ENCODE results near the gene CHKB. TPM values are rescaled to one million over a fixed set of nuclear protein-coding genes. Genes with fewer than 3 reads are reported as not detected.
"Not testable (repeated sequence)": the region's sequence is repeated elsewhere in the genome, so short reads cannot be mapped to it uniquely, and the experiment has no call there.

CHKB gene
- total and polyA plus RNA-seq, 12 donors: 34.1 to 917 (median 95.3) TPM

DNA sequence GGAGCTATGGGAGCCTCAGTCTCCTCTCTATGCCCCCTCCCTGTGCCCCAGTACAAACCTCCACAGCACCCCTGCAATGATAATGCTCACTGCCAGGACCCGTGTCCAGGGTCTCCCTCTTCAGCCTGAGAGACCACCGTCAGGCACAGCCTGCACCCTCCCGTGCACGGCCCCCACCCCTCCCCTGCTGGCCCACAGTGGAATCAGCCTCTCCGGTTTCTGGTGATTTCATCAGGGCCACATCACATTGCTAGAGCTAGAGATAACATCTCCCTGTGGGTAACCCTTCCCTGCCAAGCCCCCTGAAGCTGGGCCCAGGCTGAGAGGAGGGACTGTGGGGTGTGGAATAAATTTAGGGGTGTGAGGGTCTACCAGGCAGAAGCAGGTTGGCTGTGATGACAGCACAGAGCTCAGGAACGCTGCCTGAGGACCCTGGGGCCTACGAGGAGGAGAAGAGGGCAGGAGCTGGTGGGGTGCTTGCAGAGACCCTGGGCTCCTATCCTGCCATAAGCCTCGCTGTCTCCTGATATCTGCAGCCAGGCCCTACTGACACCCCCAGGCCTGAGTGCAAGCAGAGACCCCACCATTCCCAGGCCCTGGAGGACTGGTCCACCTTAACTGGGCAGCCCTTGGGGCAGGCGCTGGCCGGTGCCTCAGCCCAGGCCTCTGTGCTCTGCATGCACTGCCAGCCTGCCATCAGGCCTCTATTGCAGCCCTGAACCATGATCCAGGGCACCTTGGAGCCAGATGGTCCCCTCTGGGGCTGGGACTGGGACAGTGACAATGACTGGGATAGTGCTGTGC is 36.9 kb downstream of the CHKB start, which contains the start of gene KLHDC7B:
Gene KLHDC7B (plus strand): TSS at position 378 of the 804 bp plus-strand sequence. CDS start 345 bp downstream, at position 723.
- no peak for DNase-seq
- intact Hi-C loops (cut with DNase I): no loop called here
- TF ChIP-seq, protein P1, sequence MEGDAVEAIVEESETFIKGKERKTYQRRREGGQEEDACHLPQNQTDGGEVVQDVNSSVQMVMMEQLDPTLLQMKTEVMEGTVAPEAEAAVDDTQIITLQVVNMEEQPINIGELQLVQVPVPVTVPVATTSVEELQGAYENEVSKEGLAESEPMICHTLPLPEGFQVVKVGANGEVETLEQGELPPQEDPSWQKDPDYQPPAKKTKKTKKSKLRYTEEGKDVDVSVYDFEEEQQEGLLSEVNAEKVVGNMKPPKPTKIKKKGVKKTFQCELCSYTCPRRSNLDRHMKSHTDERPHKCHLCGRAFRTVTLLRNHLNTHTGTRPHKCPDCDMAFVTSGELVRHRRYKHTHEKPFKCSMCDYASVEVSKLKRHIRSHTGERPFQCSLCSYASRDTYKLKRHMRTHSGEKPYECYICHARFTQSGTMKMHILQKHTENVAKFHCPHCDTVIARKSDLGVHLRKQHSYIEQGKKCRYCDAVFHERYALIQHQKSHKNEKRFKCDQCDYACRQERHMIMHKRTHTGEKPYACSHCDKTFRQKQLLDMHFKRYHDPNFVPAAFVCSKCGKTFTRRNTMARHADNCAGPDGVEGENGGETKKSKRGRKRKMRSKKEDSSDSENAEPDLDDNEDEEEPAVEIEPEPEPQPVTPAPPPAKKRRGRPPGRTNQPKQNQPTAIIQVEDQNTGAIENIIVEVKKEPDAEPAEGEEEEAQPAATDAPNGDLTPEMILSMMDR (IDR thresholded peaks at IDR 0.05): peak in 1 of 6 experiments; percentile 11
- no peak for TF ChIP-seq POLR2A (IDR thresholded peaks at IDR 0.05)
- Histone ChIP-seq H3K4me3 (no peak within 1 kb of the TSS), H3K27me3 (peaks cover 26% of the 10 kb centered on the region), H3K9me3 (replicated peaks in 1 of 3) (no peaks in the 10 kb centered on the region), H3K27ac (peak within 1 kb of the TSS in 1 of 5 donors; percentile 61), H3K4me1 (replicated peaks in 1 of 2) (peaks cover 0 to 17% of the 10 kb centered on the region in 2 donors), H3K36me3 (replicated peaks in 1 of 2) (no peaks in the 10 kb centered on the region)
- 65 to 86% (median 70%) methylated on average over 7 to 10 of the region's 10 CpGs for WGBS, 4 donors

DNA sequence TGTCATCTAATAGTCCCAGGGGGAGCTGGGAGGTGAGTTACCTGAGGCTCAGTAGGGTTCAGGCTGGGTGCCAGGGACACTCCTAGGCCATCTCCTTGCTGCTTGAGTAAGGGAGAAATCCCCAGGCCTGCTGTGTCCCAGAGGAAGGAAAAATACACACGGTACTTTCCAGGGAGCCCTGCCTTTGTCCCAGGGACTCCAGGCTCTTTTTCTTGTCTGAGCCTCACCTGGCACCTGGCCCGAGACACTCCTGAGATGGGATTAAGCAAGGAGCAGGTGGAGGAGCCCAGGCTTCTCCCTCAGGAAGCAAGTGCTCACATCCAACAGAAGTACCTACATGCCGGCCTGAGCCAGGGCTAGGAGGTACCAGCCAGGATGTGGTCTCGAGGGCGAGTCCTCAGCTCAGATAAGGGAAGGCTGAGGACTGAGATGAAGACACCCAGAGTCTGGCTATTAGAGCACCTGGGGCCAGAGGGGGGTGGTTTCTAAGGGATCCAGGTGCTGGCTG is 37.8 kb downstream of the CHKB start:
- no peak for TF ChIP-seq POLR2A (IDR thresholded peaks at IDR 0.05)
- TF ChIP-seq, protein P1 (IDR thresholded peaks at IDR 0.05): no peak
- 69 to 89% (median 79%) methylated on average over 5 of the region's 5 CpGs for WGBS, 4 donors
- peak overlapping the region in 1 of 5 donors; percentile 61 for H3K27ac ChIP-seq
- peak overlapping the region in 1 of 4 donors; percentile 51 for H3K4me3 ChIP-seq
- no peaks in the 10 kb centered on the region for H3K9me3 ChIP-seq (replicated peaks in 1 of 3)
- DNase-seq: no peak
- no peaks in the 10 kb centered on the region for H3K36me3 ChIP-seq (replicated peaks in 1 of 2)
- intact Hi-C loops (cut with DNase I): no loop called here
- peaks cover 26% of the 10 kb centered on the region for H3K27me3 ChIP-seq
- peaks cover 0 to 22% of the 10 kb centered on the region in 2 donors for H3K4me1 ChIP-seq (replicated peaks in 1 of 2)

DNA sequence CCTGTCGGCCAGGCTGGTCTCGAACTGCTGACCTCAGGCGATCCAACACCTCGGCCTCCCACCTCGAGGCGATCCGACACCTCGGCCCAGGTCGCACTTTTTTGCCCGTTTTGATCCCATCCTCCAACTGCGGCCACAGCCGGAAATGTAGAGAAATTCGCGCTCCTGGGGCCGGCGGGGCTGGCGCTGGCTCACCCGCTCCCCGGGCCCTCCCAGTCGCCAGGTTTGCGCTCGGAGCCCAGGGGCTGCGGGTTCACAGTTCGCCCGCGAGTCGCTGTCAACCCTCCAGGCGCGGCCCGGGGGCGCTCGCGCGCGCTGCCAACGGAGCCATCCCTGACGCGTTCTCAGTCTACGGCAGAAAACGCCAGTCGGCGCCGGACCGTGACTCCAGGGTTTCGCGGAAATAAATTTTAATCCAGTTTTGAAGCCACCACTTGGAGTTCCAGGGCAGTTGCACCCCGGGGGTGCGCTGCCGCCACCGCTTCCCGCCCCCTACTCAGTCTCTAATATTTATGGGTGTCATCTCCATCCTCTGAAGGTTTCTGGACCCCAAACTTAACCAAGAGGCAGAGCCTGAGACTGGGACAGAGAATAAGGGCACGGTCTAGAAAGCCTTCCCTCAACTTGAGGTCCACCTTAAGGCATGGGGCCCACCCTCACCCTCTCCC is 38.4 kb downstream of the CHKB start:
- Histone ChIP-seq H3K4me1 (replicated peaks in 1 of 2) (peaks cover 2 to 26% of the 10 kb centered on the region in 2 donors), H3K27ac (peak overlapping the region in 1 of 5 donors; percentile 61), H3K9me3 (replicated peaks in 1 of 3) (no peaks in the 10 kb centered on the region), H3K36me3 (replicated peaks in 1 of 2) (no peaks in the 10 kb centered on the region), H3K27me3 (peaks cover 25% of the 10 kb centered on the region), H3K4me3 (peak overlapping the region in 1 of 4 donors; percentile 51)
- peak; percentile 63 to 83 (median 72) for DNase-seq
- intact Hi-C loops (cut with DNase I): no loop called here
- TF ChIP-seq, protein P1 (IDR thresholded peaks at IDR 0.05): peak; percentile 28 to 51 (median 38)
- TF ChIP-seq POLR2A (IDR thresholded peaks at IDR 0.05): no peak
- WGBS, 4 donors: 4 to 16% (median 5%) methylated on average over 10 to 52 of the region's 52 CpGs

DNA sequence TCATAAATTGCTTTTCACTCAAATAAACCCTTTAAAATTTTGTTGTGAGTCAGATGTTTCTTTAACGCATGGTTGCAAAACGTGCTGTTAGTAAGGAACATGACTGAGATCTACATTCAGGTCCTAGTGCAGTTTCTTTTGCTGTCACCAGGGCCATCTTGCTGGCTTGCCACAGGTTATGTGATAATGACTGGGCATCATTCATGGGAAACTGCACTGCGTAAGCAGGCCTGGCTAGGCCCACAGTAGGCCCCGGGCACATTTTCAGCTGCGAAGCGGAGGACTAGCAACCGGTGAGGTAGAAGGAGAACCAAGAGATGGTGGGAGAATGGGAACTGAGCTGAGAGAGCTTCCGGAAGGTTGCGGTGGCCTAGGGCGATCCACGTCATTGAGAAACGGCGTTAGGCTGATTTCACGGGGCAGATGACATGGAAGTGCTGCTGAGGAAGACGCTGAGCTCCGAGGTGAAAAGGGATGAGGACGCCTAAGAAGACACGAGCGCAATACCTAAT is 40.2 kb downstream of the CHKB start:
- Histone ChIP-seq H3K27me3 (peaks cover 12% of the 10 kb centered on the region), H3K9me3 (replicated peaks in 1 of 3) (no peaks in the 10 kb centered on the region), H3K27ac (peak overlapping the region in 2 of 5 donors; percentile 83 to 90), H3K36me3 (replicated peaks in 1 of 2) (no peaks in the 10 kb centered on the region), H3K4me3 (no peak overlapping the region), H3K4me1 (replicated peaks in 1 of 2) (peaks cover 5 to 31% of the 10 kb centered on the region in 2 donors)
- intact Hi-C loops (cut with DNase I): no loop called here
- DNase-seq: peak in 2 of 7 donors; percentile 41 to 55
- WGBS, 4 donors: 76 to 90% (median 81%) methylated on average over 19 of the region's 19 CpGs
- TF ChIP-seq POLR2A (IDR thresholded peaks at IDR 0.05): no peak
- TF ChIP-seq, protein P1 (IDR thresholded peaks at IDR 0.05): no peak

DNA sequence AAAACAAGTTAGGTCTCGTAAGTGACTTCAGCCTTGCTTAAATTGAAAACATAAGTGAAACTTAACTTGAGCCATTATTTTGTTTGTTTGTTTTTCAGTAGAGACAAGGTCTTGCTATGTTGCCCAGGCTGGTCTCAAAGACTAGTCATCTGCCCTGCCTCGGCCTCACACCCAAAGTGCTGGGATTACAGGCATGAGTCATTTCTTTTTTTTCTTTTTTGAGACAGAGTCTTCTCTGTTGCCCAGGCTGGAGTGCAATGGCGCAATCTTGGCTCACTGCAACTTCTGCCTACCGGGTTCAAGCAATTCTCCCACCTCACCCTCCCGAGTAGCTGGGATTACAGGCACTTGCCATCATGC is 41.0 kb downstream of the CHKB start:
- H3K9me3 ChIP-seq (replicated peaks in 1 of 3); H3K4me3 ChIP-seq; H3K27me3 ChIP-seq; intact Hi-C loops (cut with DNase I); H3K36me3 ChIP-seq (replicated peaks in 1 of 2): not testable (repeated sequence)
- WGBS, 4 donors: 42 to 65% (median 57%) methylated on average over 5 of the region's 5 CpGs
- DNase-seq: peak in 5 of 7 donors; percentile 51 to 78 (median 70)
- H3K27ac ChIP-seq: peak overlapping the region in 3 of 5 donors; percentile 52 to 90 (median 83)
- H3K4me1 ChIP-seq (replicated peaks in 1 of 2): peaks cover 5 to 31% of the 10 kb centered on the region in 2 donors

All from adrenal gland (tissue), 12 donors.